Stimulated activated CD8-positive, alpha-beta memory T cell treated with anti-CD3 and anti-CD28 coated beads, Interleukin-4, amount 100 ng/mL, for 48 hours (primary cell): Measurements from ENCODE around the gene PXMP4.

ENCODE experiments used
- DNase-seq: peaks from one replicate; pipeline ENCODE4 v3.0.0-alpha.2; 2020

The PXMP4 gene

GRCh38 chr20:33653218-33653899 lies 66.8 kb downstream of the PXMP4 start:
- DNase-seq, result peak; percentile 68
